Measurements from ENCODE around the gene DAP. TPM values are rescaled to one million over a fixed set of nuclear protein-coding genes. Genes with fewer than 3 reads are reported as not detected.

Gene DAP
- total and polyA plus RNA-seq, 2 experiments from 2014 or later: 35.7 to 37.6 TPM

GRCh38 chr5:10663489-10664179 is 97.4 kb downstream of the DAP start (continued):
- TF ChIP-seq ZNF462 (CRISPR knock-in tag; IDR thresholded peaks at IDR 0.05) (no peak), ZNF331 (CRISPR knock-in tag; IDR thresholded peaks at IDR 0.05; ENCODE audit: low read depth) (no peak)

- H3K27ac Mint-ChIP-seq: no peak overlapping the region; the same call in 1 of the 2 replicates
- peaks cover 13% of the 10 kb centered on the region for H3K27me3 Mint-ChIP-seq (ENCODE audit: insufficient read depth, low read depth, poor library complexity)
- Histone ChIP-seq H3K79me2 (replicated peaks; ENCODE audit: insufficient read depth) (no peaks in the 10 kb centered on the region), H2AFZ (peak overlapping the region; percentile 74; the same call in 1 of the 2 replicates), H3K4me3 (no peak overlapping the region), H3K27me3 (ENCODE audit: insufficient read depth) (no peaks in the 10 kb centered on the region), H4K20me1 (replicated peaks; ENCODE audit: insufficient read depth) (no peaks in the 10 kb centered on the region), H3K36me3 (ENCODE audit: insufficient read depth) (no peaks in the 10 kb centered on the region), H3K27ac (ENCODE audit: low read depth) (no peak overlapping the region), H3K4me2 (0 out of 2 replicates have a peak overlapping the region, but pooled peaks have one; percentile 23), H3F3A (replicated peaks; ENCODE audit: low read depth) (no peaks in the 10 kb centered on the region), H3K4me1 (ENCODE audit: insufficient read depth) (no peaks in the 10 kb centered on the region; the same call in 1 of the 2 replicates), H3K9me2 (ENCODE audit: insufficient read depth) (0 out of 2 replicates have a peak, but pooled peaks cover 5% of the 10 kb centered on the region)
- ATAC-seq: peak; percentile 22
- H3K4me1 Mint-ChIP-seq: peaks cover 22% of the 10 kb centered on the region; the same call in 2 of the 3 replicates
- no peak for DNase-seq (ENCODE audit: low spot score)
- H3K9me3 Mint-ChIP-seq: no peaks in the 10 kb centered on the region
- H3K4me3 Mint-ChIP-seq: no peak overlapping the region
- no peaks in the 10 kb centered on the region for H3K36me3 Mint-ChIP-seq (ENCODE audit: low read depth)
- TF ChIP-seq JUNB (IDR thresholded peaks at IDR 0.05; ENCODE audit: unreplicated experiment): no peak
- TF ChIP-seq ZNF462 (CRISPR knock-in tag; IDR thresholded peaks at IDR 0.05): no peak
- TF ChIP-seq ZNF114 (CRISPR knock-in tag; IDR thresholded peaks at IDR 0.05): no peak
- TF ChIP-seq EZH2phosphoT487 (IDR thresholded peaks at IDR 0.05; ENCODE audit: unreplicated experiment): no peak
Measured at GRCh38 chr5:10662661-10663488, 98.2 kb downstream of the DAP start.
